ENCODE measurements around the gene SELENON. TPM values are rescaled to one million over a fixed set of nuclear protein-coding genes. Genes with fewer than 3 reads are reported as not detected.

The SELENON gene, protein sequence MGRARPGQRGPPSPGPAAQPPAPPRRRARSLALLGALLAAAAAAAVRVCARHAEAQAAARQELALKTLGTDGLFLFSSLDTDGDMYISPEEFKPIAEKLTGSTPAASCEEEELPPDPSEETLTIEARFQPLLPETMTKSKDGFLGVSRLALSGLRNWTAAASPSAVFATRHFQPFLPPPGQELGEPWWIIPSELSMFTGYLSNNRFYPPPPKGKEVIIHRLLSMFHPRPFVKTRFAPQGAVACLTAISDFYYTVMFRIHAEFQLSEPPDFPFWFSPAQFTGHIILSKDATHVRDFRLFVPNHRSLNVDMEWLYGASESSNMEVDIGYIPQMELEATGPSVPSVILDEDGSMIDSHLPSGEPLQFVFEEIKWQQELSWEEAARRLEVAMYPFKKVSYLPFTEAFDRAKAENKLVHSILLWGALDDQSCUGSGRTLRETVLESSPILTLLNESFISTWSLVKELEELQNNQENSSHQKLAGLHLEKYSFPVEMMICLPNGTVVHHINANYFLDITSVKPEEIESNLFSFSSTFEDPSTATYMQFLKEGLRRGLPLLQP
- total RNA-seq = 100 to 1,000 TPM in 1 of 4 donors, 10 to 100 TPM in 3; 37.8 to 104 (median 56.1) TPM
- polyA plus RNA-seq = 10 to 100 TPM; 25.3 to 39.3 (median 29.0) TPM
- long read RNA-seq, donor 1 = 0 reads
- long read RNA-seq, donor 2, full-length matches to known transcripts = 6 of 30 reads
- long read RNA-seq, donor 2, partial matches to known transcripts = 20 of 30 reads
- long read RNA-seq, donor 2, other reads (novel, unspliced or antisense) = 4 of 30 reads

DNA sequence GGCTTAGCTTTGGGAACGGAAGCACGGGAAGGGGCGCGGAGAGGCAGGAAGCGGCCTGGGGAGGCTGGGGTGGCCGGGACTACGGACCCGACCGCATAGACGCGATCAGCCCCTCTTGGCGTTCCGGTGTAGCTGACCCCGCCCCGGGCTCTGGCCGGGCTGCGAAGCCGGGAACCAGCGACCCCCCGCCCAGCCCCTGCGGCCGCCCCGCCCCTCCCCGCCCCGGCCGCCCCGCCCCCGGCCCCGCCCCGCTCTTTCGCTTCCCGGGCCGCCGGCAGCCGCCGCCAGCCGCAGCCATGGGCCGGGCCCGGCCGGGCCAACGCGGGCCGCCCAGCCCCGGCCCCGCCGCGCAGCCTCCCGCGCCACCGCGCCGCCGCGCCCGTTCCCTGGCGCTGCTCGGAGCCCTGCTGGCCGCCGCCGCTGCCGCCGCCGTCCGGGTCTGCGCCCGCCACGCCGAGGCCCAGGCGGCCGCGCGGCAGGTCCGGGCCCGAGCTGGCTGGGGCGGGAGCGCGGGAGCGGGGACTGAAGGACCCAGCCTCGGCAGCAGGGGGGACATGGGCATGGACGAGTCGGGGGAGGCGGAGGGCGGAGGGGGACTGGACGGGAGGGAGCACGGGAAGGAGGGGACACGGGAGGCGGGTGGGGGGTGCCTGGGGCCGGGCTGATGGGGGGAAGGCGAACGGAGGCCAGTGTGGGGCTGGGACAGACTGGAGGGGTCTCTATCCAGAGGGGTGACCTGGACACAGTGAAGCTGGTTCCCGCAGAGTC, at the start of gene SELENON:
Gene SELENON, plus strand, starts transcription at position 259 of the 768 bp plus-strand sequence. Its CDS starts 38 bp downstream, at position 297.
- Histone ChIP-seq H3K4me1 (peaks cover 65% of the 10 kb centered on the region), H3K4me3 (peak within 1 kb of the TSS; percentile 69), H3K27me3 (ENCODE audit: insufficient read depth in 3 of 3, low read length in 2 of 3) (no peaks in the 10 kb centered on the region), H3K27ac (peak within 1 kb of the TSS; percentile 91), H3K9me3 (no peaks in the 10 kb centered on the region), H3K36me3 (ENCODE audit: insufficient read depth in 1 of 2, low read depth in 1 of 2) (peaks cover 0 to 9% of the 10 kb centered on the region in 2 donors)
- DNase-seq (peak; percentile 74 to 84), ATAC-seq (peak; percentile 20 to 33 (median 23))
- 1% methylated on average over 42 to 73 of the region's 91 CpGs for WGBS, 3 donors
- intact Hi-C loops (cut with DNase I) = loop anchor here (2.0 to 10.0 kb wide), 9 partner anchors 58 to 555 kb away; partner anchors contain the start of genes MACO1 (in 1 of the 2), RHCE (in 1 of the 2) and RSRP1 (in 1 of the 2)
- TF ChIP-seq, protein P1, sequence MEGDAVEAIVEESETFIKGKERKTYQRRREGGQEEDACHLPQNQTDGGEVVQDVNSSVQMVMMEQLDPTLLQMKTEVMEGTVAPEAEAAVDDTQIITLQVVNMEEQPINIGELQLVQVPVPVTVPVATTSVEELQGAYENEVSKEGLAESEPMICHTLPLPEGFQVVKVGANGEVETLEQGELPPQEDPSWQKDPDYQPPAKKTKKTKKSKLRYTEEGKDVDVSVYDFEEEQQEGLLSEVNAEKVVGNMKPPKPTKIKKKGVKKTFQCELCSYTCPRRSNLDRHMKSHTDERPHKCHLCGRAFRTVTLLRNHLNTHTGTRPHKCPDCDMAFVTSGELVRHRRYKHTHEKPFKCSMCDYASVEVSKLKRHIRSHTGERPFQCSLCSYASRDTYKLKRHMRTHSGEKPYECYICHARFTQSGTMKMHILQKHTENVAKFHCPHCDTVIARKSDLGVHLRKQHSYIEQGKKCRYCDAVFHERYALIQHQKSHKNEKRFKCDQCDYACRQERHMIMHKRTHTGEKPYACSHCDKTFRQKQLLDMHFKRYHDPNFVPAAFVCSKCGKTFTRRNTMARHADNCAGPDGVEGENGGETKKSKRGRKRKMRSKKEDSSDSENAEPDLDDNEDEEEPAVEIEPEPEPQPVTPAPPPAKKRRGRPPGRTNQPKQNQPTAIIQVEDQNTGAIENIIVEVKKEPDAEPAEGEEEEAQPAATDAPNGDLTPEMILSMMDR (IDR thresholded peaks at IDR 0.05) = no peak

DNA sequence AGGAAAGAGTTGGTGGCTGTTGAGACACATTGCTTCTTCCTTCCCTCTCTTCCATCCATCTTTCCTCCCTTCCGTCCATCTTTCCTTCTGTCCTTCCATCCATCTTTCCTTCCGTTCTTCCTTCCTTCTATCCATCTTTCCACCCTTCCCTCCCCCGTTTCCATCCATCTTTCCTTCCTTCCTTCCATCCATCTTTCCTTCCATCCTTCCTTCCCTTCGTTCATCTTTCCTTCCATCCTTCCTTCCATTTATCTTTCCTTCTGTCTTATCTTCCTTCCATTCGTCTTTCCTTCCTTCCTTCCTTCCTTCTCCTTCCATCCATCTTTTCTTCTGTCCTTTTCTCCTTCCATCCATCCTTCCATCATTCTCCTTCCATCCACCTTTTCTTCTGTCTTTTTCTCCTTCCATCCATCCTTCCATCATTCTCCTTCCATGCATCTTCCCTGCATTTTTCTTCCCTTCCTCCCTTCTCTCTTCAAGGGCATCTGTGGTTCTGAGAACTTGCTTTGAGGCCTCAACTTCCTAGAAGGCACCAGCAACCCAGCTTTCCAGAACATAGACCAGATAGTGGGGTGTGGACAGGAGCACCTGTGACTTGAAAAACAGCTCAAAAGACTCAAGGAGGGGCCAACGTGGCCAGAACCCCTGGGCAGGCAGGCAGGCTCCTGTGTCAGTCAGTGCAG, 48.9 kb upstream of the SELENON start:
- Histone ChIP-seq H3K27ac (no peak overlapping the region), H3K36me3 (ENCODE audit: insufficient read depth in 1 of 2, low read depth in 1 of 2) (peaks cover 0 to 4% of the 10 kb centered on the region in 2 donors), H3K4me1 (peaks cover 3% of the 10 kb centered on the region), H3K27me3 (ENCODE audit: insufficient read depth in 3 of 3, low read length in 2 of 3) (no peaks in the 10 kb centered on the region), H3K9me3 (no peaks in the 10 kb centered on the region), H3K4me3 (no peak overlapping the region)
- ATAC-seq = no peak
- no peak for DNase-seq
- intact Hi-C loops (cut with DNase I) = no loop called here
- TF ChIP-seq, protein P1 (IDR thresholded peaks at IDR 0.05) = no peak
- WGBS, 3 donors = 90 to 94% (median 91%) methylated on average over 6 of the region's 6 CpGs

DNA sequence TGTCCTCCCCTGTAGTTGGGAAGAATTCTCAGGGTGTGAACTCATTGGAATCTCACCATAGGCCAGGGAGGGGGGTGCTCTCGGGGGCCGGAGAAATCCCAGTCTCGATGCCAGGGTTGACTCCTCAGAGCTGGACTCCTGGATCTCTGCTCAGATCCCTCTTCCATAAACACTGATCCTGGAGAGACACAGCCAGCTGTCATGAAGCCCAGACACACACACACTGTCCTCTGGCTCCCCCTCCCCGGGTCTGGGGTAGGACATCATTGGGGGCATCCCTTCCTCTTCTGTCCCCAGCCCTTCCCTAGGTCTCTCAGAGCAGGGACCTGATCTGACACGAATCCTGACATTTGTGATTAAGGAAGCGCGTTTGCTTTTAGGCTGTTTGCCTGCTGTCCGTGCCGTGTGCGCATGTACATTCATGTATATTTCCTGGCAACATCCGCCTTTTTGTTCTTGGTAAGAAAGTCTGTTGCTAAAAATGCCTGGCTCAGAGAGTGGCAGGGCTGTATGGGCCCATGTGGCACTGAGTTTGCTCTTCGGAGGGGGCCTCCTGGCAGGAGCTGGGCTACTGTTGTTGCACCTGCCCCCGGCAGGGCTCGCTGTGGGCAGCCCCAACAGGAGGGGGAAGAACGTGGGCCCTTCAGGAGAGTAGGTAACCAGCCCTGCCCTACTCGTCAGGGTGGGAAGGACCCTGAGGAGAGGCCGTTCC, 45.4 kb upstream of the SELENON start:
- DNase-seq (no peak), ATAC-seq (peak; percentile 43 to 84 (median 72))
- Histone ChIP-seq H3K27me3 (ENCODE audit: insufficient read depth in 3 of 3, low read length in 2 of 3) (no peaks in the 10 kb centered on the region), H3K9me3 (no peaks in the 10 kb centered on the region), H3K4me3 (no peak overlapping the region), H3K4me1 (peaks cover 3% of the 10 kb centered on the region), H3K36me3 (ENCODE audit: insufficient read depth in 1 of 2, low read depth in 1 of 2) (peaks cover 0 to 2% of the 10 kb centered on the region in 2 donors), H3K27ac (no peak overlapping the region)
- WGBS, 3 donors = 45 to 53% (median 50%) methylated on average over 15 to 17 of the region's 17 CpGs
- intact Hi-C loops (cut with DNase I) = no loop called here
- TF ChIP-seq, protein P1 (IDR thresholded peaks at IDR 0.05) = no peak
